H9 (cell line): Measurements from ENCODE around the gene GPR156. TPM values are rescaled to one million over a fixed set of nuclear protein-coding genes. Genes with fewer than 3 reads are reported as not detected.
"Not testable (repeated sequence)": the region's sequence is repeated elsewhere in the genome, so short reads cannot be mapped to it uniquely, and the experiment has no call there.

ENCODE experiments used
- DNase-seq: peaks from one replicate; pipeline ENCODE4 v3.0.0-alpha.2; 2017
- H2AFZ ChIP-seq: one replicate; pipeline ENCODE4 v1.6.1; 2013; ENCODE audit warnings: mild to moderate bottlenecking, low read length, control low read depth, moderate library complexity
- H2AK5ac ChIP-seq: 2 replicates; pipeline ENCODE4 v1.6.1; 2013; ENCODE audit warnings: low read length, control low read depth, mixed read lengths; ENCODE audit not compliant: insufficient read length
- H2BK120ac ChIP-seq: one replicate; pipeline ENCODE4 v1.6.1; 2013; ENCODE audit warnings: low read depth, mild to moderate bottlenecking, low read length, control low read depth, inconsistent platforms; ENCODE audit not compliant: poor library complexity, severe bottlenecking
- H2BK12ac ChIP-seq: 2 replicates; pipeline ENCODE4 v1.6.1; 2013; ENCODE audit warnings: low read length, control low read depth, mixed read lengths, low read depth; ENCODE audit not compliant: insufficient read length
- H2BK15ac ChIP-seq: 2 replicates; pipeline ENCODE4 v1.6.1; 2013; ENCODE audit warnings: low read depth, low read length, control low read depth
- H2BK20ac ChIP-seq: one replicate; pipeline ENCODE4 v1.6.1; 2013; ENCODE audit warnings: low read depth, mild to moderate bottlenecking, low read length, control low read depth, inconsistent platforms; ENCODE audit not compliant: poor library complexity, severe bottlenecking
- H2BK5ac ChIP-seq: 2 replicates; pipeline ENCODE4 v1.6.1; 2013; ENCODE audit warnings: low read length, control low read depth, mixed read lengths; ENCODE audit not compliant: insufficient read length
- H3K14ac ChIP-seq: 2 replicates; pipeline ENCODE4 v1.6.1; 2013; ENCODE audit warnings: low read length, control low read depth; ENCODE audit not compliant: insufficient read depth
- H3K18ac ChIP-seq: 2 replicates; pipeline ENCODE4 v1.6.1; 2013; ENCODE audit warnings: low read depth, mild to moderate bottlenecking, mixed read lengths, low read length, control low read depth; ENCODE audit not compliant: insufficient read length
- H3K23ac ChIP-seq: 2 replicates; pipeline ENCODE4 v1.6.1; 2013; ENCODE audit warnings: low read length, control low read depth, mixed read lengths, low read depth; ENCODE audit not compliant: insufficient read length
- H3K23me2 ChIP-seq: 2 replicates; pipeline ENCODE4 v1.6.1; 2013; ENCODE audit warnings: low read depth, mild to moderate bottlenecking, mixed read lengths, low read length, control low read depth; ENCODE audit not compliant: insufficient read length, poor library complexity, severe bottlenecking
- H3K27ac ChIP-seq: 2 replicates; pipeline ENCODE4 v1.5.1; 2013; ENCODE audit warnings: low read length, control low read depth, mixed read lengths, low read depth; ENCODE audit not compliant: insufficient read length
- H3K27me3 ChIP-seq: 2 replicates; pipeline ENCODE4 v1.6.1; 2013; ENCODE audit warnings: low read length, control low read depth, inconsistent platforms; ENCODE audit not compliant: insufficient read depth
- H3K4ac ChIP-seq: 2 replicates; pipeline ENCODE4 v1.6.1; 2013; ENCODE audit warnings: low read depth, mild to moderate bottlenecking, control low read depth, inconsistent platforms, low read length, moderate library complexity
- H3K4me1 ChIP-seq: 2 replicates; pipeline ENCODE4 v1.6.1; 2013; ENCODE audit warnings: low read length, control low read depth, inconsistent platforms; ENCODE audit not compliant: insufficient read depth
- H3K4me2 ChIP-seq: 2 replicates; pipeline ENCODE4 v1.6.1; 2013; ENCODE audit warnings: low read length, control low read depth, mixed read lengths; ENCODE audit not compliant: insufficient read length, insufficient read depth
- H3K56ac ChIP-seq: 2 replicates; pipeline ENCODE4 v1.6.1; 2013; ENCODE audit warnings: low read depth, mild to moderate bottlenecking, mixed read lengths, low read length, control low read depth; ENCODE audit not compliant: insufficient read length
- H3K79me1 ChIP-seq: 2 replicates; pipeline ENCODE4 v1.6.1; 2013; ENCODE audit warnings: low read depth, mild to moderate bottlenecking, moderate library complexity, low read length, control low read depth, inconsistent platforms; ENCODE audit not compliant: insufficient read depth, poor library complexity, severe bottlenecking
- H3K79me2 ChIP-seq: 2 replicates; pipeline ENCODE4 v1.6.1; 2013; ENCODE audit warnings: low read length, control low read depth, inconsistent platforms; ENCODE audit not compliant: insufficient read depth
- H3K9ac ChIP-seq: 2 replicates; pipeline ENCODE4 v1.6.1; 2013; ENCODE audit warnings: low read length, control low read depth, mixed read lengths; ENCODE audit not compliant: insufficient read length; ENCODE audit errors: extremely low read depth
- H3K9me3 ChIP-seq: one replicate; pipeline ENCODE4 v1.6.1; 2013; ENCODE audit warnings: low read depth, low read length, inconsistent platforms; ENCODE audit not compliant: control insufficient read depth
- H3T11ph ChIP-seq: one replicate; pipeline ENCODE4 v1.6.1; 2013; ENCODE audit warnings: mild to moderate bottlenecking, low read length, control low read depth, inconsistent platforms
- H4K20me1 ChIP-seq: one replicate; pipeline ENCODE4 v1.6.1; 2013; ENCODE audit not compliant: control insufficient read depth, insufficient read length, insufficient read depth
- H4K5ac ChIP-seq: 2 replicates; pipeline ENCODE4 v1.6.1; 2013; ENCODE audit warnings: low read depth, mild to moderate bottlenecking, mixed read lengths, low read length, control low read depth; ENCODE audit not compliant: insufficient read length
- H4K8ac ChIP-seq: replicated peaks from 2 replicates; pipeline ENCODE4 v1.6.1; 2013; ENCODE audit warnings: low read length, control low read depth, mixed read lengths, low read depth; ENCODE audit not compliant: insufficient read length
- H4K91ac ChIP-seq: 2 replicates; pipeline ENCODE4 v1.6.1; 2013; ENCODE audit warnings: low read depth, mild to moderate bottlenecking, moderate library complexity, mixed read lengths, low read length, control low read depth; ENCODE audit not compliant: insufficient read length
- H3K27ac Mint-ChIP-seq, 3 experiments: 2 replicates in 2 of 3; 3 replicates in 1 of 3; pipeline ENCODE4 v1.8.0; 2020 to 2021; ENCODE audit warnings: mixed read lengths in 3 of 3, mild to moderate bottlenecking in 1 of 3, moderate library complexity in 1 of 3
- H3K27me3 Mint-ChIP-seq: 2 replicates; pipeline ENCODE4 v1.8.0; 2021; ENCODE audit warnings: low read depth, mild to moderate bottlenecking, moderate library complexity, mixed read lengths
- H3K36me3 Mint-ChIP-seq, 3 experiments: 2 replicates in 2 of 3; 3 replicates in 1 of 3; pipeline ENCODE4 v1.8.0; 2020 to 2021; ENCODE audit warnings: low read depth in 3 of 3, mixed read lengths in 3 of 3; ENCODE audit not compliant: insufficient read depth in 1 of 3
- H3K4me1 Mint-ChIP-seq, 2 experiments: 2 replicates each; pipeline ENCODE4 v1.8.0; 2020; ENCODE audit warnings: mixed read lengths in 2 of 2
- H3K4me3 Mint-ChIP-seq, 2 experiments: 2 replicates in 1 of 2; 3 replicates in 1 of 2; pipeline ENCODE4 v1.8.0; 2020 to 2021; ENCODE audit warnings: mild to moderate bottlenecking in 2 of 2, mixed read lengths in 2 of 2, moderate library complexity in 1 of 2
- H3K9me3 Mint-ChIP-seq, 2 experiments: 2 replicates in 1 of 2; 3 replicates in 1 of 2; pipeline ENCODE4 v1.8.0; 2020; ENCODE audit warnings: mild to moderate bottlenecking in 2 of 2, mixed read lengths in 2 of 2, moderate library complexity in 1 of 2
- CTCF ChIP-seq: fragments of 200-600 bp; sonication (generic); conservative IDR thresholded peaks from 3 replicates; pipeline ENCODE4 v1.8.0; 2021; ENCODE audit warnings: antibody characterized with exemption, mild to moderate bottlenecking
- WGBS: extraction: QIAGEN DNeasy Blood & Tissue Kit; methylation state at CpG from one replicate; pipeline ENCODE4 v1.1.7; 2013; ENCODE audit warnings: missing lambda C conversion rate, low lambda C conversion rate, mixed read lengths; ENCODE audit not compliant: insufficient read length; ENCODE audit errors: extremely low coverage; 5-methylcytosine and 5-hydroxymethylcytosine counted together
- total RNA-seq: library from RNA; stranded (reverse); gene quantifications from 2 replicates; pipeline ENCODE4 v1.2.1, GENCODE V29; 2021

GPR156 gene
- total RNA-seq, 1 experiment from 2014 or later: 1.8 TPM

GRCh38 chr3:120324190-120324589 lies 39.2 kb upstream of the GPR156 start:
- no peaks in the 10 kb centered on the region for H3K79me1 ChIP-seq
- no peaks in the 10 kb centered on the region for H4K20me1 ChIP-seq
- no peaks in the 10 kb centered on the region for H3K23me2 ChIP-seq
- no peak overlapping the region for H3T11ph ChIP-seq
- Mint-ChIP-seq H3K4me3 (no peak overlapping the region), H3K9me3 (peaks cover 0 to 3% of the 10 kb centered on the region in 2 experiments; a peak in 2 of 5 replicates), H3K36me3 (peaks cover 0 to 7% (median 5%) of the 10 kb centered on the region in 3 experiments; a peak in 4 of 7 replicates), H3K4me1 (peaks cover 5 to 6% of the 10 kb centered on the region in 2 experiments; a peak in 3 of 4 replicates), H3K27me3 (no peaks in the 10 kb centered on the region), H3K27ac (no peak overlapping the region; a peak in 1 of 7 replicates)
- WGBS: no CpG with 5 or more reads among the region's 1 CpG
- H3K56ac ChIP-seq: no peak overlapping the region
- no peak overlapping the region for H4K8ac ChIP-seq
- no peaks in the 10 kb centered on the region for H3K9me3 ChIP-seq
- H3K27me3 ChIP-seq: no peaks in the 10 kb centered on the region
- no peak overlapping the region for H3K23ac ChIP-seq
- no peak overlapping the region for H3K14ac ChIP-seq
- no peak overlapping the region for H4K5ac ChIP-seq
- H2AFZ ChIP-seq: no peak overlapping the region
- no peak overlapping the region for H2BK20ac ChIP-seq
- H3K79me2 ChIP-seq: no peaks in the 10 kb centered on the region
- H3K4ac ChIP-seq: no peak overlapping the region
- H4K91ac ChIP-seq: no peak overlapping the region
- no peak for TF ChIP-seq CTCF
- H3K4me2 ChIP-seq: no peak overlapping the region
- no peak overlapping the region for H2AK5ac ChIP-seq
- no peak overlapping the region for H2BK12ac ChIP-seq
- H2BK5ac ChIP-seq: no peak overlapping the region
- no peak for DNase-seq
- H3K9ac ChIP-seq: no peak overlapping the region
- H3K18ac ChIP-seq: no peak overlapping the region
- H3K4me1 ChIP-seq: no peaks in the 10 kb centered on the region; the same call in 1 of the 2 replicates
- H2BK120ac ChIP-seq: no peak overlapping the region
- no peak overlapping the region for H3K27ac ChIP-seq
- H2BK15ac ChIP-seq: no peak overlapping the region

GRCh38 chr3:120323761-120324160 lies 38.7 kb upstream of the GPR156 start:
- not testable (repeated sequence) for H3K4me1 Mint-ChIP-seq, H2AK5ac ChIP-seq, H3K27me3 Mint-ChIP-seq, H3K27ac Mint-ChIP-seq, DNase-seq, H3K4me1 ChIP-seq, H3K23ac ChIP-seq, H4K5ac ChIP-seq, H3K79me2 ChIP-seq, H3K18ac ChIP-seq, H3K9me3 Mint-ChIP-seq, H4K20me1 ChIP-seq, H3K79me1 ChIP-seq, H3T11ph ChIP-seq, H3K27me3 ChIP-seq, H3K23me2 ChIP-seq, H3K4me2 ChIP-seq, H2BK5ac ChIP-seq, H2BK15ac ChIP-seq, H4K8ac ChIP-seq, H2AFZ ChIP-seq, H4K91ac ChIP-seq, H3K9me3 ChIP-seq, H2BK120ac ChIP-seq, H3K56ac ChIP-seq, H3K14ac ChIP-seq, H3K4me3 Mint-ChIP-seq, H3K36me3 Mint-ChIP-seq, H2BK20ac ChIP-seq, H2BK12ac ChIP-seq, H3K27ac ChIP-seq, H3K4ac ChIP-seq, H3K9ac ChIP-seq
- WGBS: no CpG with 5 or more reads among the region's 4 CpGs
